Measurements from ENCODE around the gene ORC4. TPM values are rescaled to one million over a fixed set of nuclear protein-coding genes. Genes with fewer than 3 reads are reported as not detected.
A peak's percentile ranks its signal among the peaks of the same experiment; 100 is the strongest.

ORC4 gene
- total and polyA plus RNA-seq, 5 donors from 2014 or later: 33.2 to 49.7 (median 46.7) TPM

DNA sequence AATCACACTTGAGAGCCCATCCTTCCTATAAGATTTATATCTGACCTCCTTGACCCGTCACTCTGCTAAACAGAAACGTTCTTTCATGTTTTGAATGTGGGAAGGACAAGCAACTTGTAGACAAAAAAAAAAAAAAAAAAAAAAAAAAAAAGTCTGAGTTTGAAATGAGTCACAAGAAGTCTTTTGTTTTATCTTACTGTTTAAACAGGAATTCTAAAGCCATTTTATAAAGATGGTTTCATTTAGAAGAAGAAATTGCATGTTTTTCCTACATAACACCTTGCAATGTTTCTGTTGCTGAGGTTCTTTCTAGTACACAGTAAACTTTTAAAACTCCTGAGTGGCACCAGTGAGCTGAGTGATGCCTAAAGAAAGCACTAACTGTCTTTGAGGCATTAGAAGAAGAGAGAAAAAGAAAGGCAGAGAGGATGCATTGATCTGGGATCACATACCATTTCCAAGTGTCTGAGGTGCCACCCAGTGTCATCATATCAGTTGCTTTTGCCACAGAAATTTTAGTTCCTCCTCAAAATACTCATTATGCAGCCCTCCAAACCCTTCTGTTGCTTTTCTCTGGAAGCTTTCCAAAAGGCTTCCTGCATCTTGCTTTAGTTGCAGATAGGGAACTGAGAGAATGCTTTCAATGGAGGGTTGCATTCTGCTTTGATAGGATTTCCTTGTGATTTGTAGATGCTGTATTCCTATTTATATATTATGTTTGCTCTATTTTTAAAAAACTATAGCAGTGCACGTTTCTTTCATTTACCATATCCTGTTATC is 106.6 kb downstream of the ORC4 start:
- Histone ChIP-seq H3K36me3 (ENCODE audit: control insufficient read depth, insufficient read depth, low read length) (no peaks in the 10 kb centered on the region), H3K9me3 (ENCODE audit: control insufficient read depth in 2 of 2, low read length in 2 of 2) (no peaks in the 10 kb centered on the region), H3K27ac (ENCODE audit: insufficient read depth, low read length, poor library complexity, severe bottlenecking) (no peak overlapping the region), H3K4me1 (ENCODE audit: control insufficient read depth, insufficient read depth, low read length, poor library complexity, severe bottlenecking) (no peaks in the 10 kb centered on the region), H3K27me3 (ENCODE audit: control insufficient read depth, insufficient read depth, low read length) (no peaks in the 10 kb centered on the region), H3K4me3 (ENCODE audit: low read depth, low read length) (no peak overlapping the region)
- Mint-ChIP-seq H3K4me3 (no peak overlapping the region), H3K27ac (no peak overlapping the region), H3K27me3 (peaks cover 4% of the 10 kb centered on the region), H3K4me1 (no peaks in the 10 kb centered on the region), H3K9me3 (no peaks in the 10 kb centered on the region), H3K36me3 (peaks cover 4% of the 10 kb centered on the region)
- no peak for DNase-seq
- no peak for ATAC-seq (ENCODE audit: low read depth in 2 of 2)

DNA sequence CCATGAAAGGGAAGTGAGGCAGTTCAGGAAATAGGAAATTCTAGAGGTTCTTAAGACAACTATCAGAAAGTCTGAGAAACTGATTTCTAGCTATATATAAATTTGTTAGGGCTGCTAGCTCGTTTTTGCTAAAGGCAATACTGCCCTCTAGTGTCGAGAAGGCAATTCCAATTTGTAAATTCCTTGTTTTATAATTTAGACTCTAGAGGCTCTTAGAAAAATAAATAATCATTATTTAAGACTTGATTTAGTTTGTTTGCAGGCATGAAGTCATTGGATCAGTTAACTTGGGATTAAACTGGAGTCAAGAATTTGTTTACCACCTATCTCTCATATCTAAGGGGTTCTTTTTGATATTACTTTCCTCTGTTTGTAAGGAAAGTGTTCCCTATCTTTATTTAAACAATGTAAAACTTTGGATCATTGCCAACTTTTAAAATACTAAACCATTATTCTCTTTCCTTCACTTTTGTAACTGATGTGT is 109.5 kb downstream of the ORC4 start:
- DNase-seq (peak; percentile 9 to 69 (median 58)), ATAC-seq (ENCODE audit: low read depth in 2 of 2) (no peak)
- no peak overlapping the region for H3K4me3 ChIP-seq (ENCODE audit: low read depth, low read length)
- no peaks in the 10 kb centered on the region for H3K36me3 ChIP-seq (ENCODE audit: control insufficient read depth, insufficient read depth, low read length)
- no peaks in the 10 kb centered on the region for H3K4me1 ChIP-seq (ENCODE audit: control insufficient read depth, insufficient read depth, low read length, poor library complexity, severe bottlenecking)
- Mint-ChIP-seq H3K4me1 (no peaks in the 10 kb centered on the region), H3K4me3 (no peak overlapping the region), H3K27ac (no peak overlapping the region), H3K36me3 (no peaks in the 10 kb centered on the region), H3K9me3 (no peaks in the 10 kb centered on the region), H3K27me3 (peaks cover 4% of the 10 kb centered on the region)
- no peak overlapping the region for H3K27ac ChIP-seq (ENCODE audit: insufficient read depth, low read length, poor library complexity, severe bottlenecking)
- no peaks in the 10 kb centered on the region for H3K27me3 ChIP-seq (ENCODE audit: control insufficient read depth, insufficient read depth, low read length)
- H3K9me3 ChIP-seq (ENCODE audit: control insufficient read depth in 2 of 2, low read length in 2 of 2): no peaks in the 10 kb centered on the region

DNA sequence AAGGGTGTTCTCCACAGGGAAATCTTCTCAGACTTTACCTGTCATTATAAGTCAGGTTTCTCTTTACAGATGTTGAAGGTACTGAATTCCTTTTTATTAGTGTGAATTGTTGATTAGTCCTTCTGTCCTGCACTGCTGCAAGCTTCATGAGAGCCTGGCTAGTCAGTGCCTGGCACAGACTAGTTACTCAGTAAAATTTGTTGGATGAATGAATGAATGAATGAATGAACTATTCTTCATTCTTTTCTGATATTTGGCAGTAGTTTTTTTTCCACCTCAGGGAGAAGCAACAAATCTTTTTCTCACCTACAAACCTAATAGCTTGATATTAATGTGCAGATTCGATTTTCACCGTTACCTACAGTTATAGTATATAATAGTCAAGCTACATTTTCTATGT is 111.4 kb downstream of the ORC4 start:
- no peaks in the 10 kb centered on the region for H3K27me3 Mint-ChIP-seq
- no peak for ATAC-seq (ENCODE audit: low read depth in 2 of 2)
- no peaks in the 10 kb centered on the region for H3K9me3 Mint-ChIP-seq

DNA sequence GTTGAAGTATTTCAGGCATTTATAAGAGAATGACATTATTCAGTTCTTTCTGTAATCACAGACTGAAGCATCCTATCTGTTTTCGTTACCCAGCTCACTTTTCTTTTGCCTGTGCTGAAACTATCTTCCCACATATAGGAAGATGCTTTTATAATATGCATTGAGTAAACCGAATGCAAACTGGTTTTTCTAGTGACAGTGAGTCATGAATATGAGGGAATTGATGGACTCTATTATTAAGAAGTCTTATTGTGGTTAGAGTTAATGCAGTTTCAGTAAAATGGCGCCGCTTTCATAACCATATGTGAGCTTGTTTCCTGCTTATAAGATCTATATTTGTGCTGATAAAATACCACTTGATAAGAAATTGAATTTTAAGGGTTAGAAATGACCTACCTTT is 116.5 kb downstream of the ORC4 start:
- no peaks in the 10 kb centered on the region for H3K27me3 ChIP-seq (ENCODE audit: control insufficient read depth, insufficient read depth, low read length)
- Mint-ChIP-seq H3K36me3 (no peaks in the 10 kb centered on the region), H3K4me1 (no peaks in the 10 kb centered on the region), H3K27ac (no peak overlapping the region), H3K9me3 (no peaks in the 10 kb centered on the region), H3K27me3 (peaks cover 6% of the 10 kb centered on the region), H3K4me3 (no peak overlapping the region)
- no peaks in the 10 kb centered on the region for H3K36me3 ChIP-seq (ENCODE audit: control insufficient read depth, insufficient read depth, low read length)
- H3K27ac ChIP-seq (ENCODE audit: insufficient read depth, low read length, poor library complexity, severe bottlenecking): no peak overlapping the region
- H3K4me3 ChIP-seq (ENCODE audit: low read depth, low read length): no peak overlapping the region
- ATAC-seq (ENCODE audit: low read depth in 2 of 2): no peak
- DNase-seq: no peak
- H3K4me1 ChIP-seq (ENCODE audit: control insufficient read depth, insufficient read depth, low read length, poor library complexity, severe bottlenecking): no peaks in the 10 kb centered on the region
- no peaks in the 10 kb centered on the region for H3K9me3 ChIP-seq (ENCODE audit: control insufficient read depth in 2 of 2, low read length in 2 of 2)

More for the DNA sequence above, 111.4 kb downstream of the ORC4 start:
- no peaks in the 10 kb centered on the region for H3K9me3 ChIP-seq (ENCODE audit: control insufficient read depth in 2 of 2, low read length in 2 of 2)
- H3K4me1 ChIP-seq (ENCODE audit: control insufficient read depth, insufficient read depth, low read length, poor library complexity, severe bottlenecking): no peaks in the 10 kb centered on the region
- no peaks in the 10 kb centered on the region for H3K36me3 Mint-ChIP-seq
- H3K36me3 ChIP-seq (ENCODE audit: control insufficient read depth, insufficient read depth, low read length): no peaks in the 10 kb centered on the region
- no peak overlapping the region for H3K27ac ChIP-seq (ENCODE audit: insufficient read depth, low read length, poor library complexity, severe bottlenecking)
- H3K4me3 ChIP-seq (ENCODE audit: low read depth, low read length): no peak overlapping the region
- DNase-seq: no peak
- no peaks in the 10 kb centered on the region for H3K27me3 ChIP-seq (ENCODE audit: control insufficient read depth, insufficient read depth, low read length)
- no peak overlapping the region for H3K27ac Mint-ChIP-seq
- no peaks in the 10 kb centered on the region for H3K4me1 Mint-ChIP-seq
- H3K4me3 Mint-ChIP-seq: no peak overlapping the region

DNA sequence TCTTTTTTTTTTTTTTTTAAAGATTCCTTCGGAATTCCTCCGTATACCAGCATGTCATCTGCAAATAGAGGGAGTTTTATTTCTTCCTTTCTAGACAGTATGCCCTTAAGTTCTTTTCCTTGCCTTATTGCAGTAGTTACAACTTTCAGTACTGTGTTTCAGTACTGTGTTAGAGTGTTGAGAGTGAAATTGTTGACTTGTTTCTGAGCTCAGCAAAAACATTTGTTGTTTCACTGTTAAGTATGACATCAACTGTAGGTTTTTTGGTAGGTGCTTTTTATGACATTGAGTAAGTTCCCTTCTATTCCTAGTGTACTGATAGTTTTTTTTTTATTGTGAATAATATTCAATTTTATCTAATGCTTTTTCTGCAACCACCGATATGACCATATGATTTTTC is 131.9 kb downstream of the ORC4 start:
- H3K36me3 Mint-ChIP-seq: no peaks in the 10 kb centered on the region
- peaks cover 5 to 17% (median 9%) of the 10 kb centered on the region in 4 donors for H3K4me1 Mint-ChIP-seq
- Histone ChIP-seq H3K4me1 (ENCODE audit: control insufficient read depth, insufficient read depth, low read length, poor library complexity, severe bottlenecking) (no peaks in the 10 kb centered on the region), H3K9me3 (ENCODE audit: control insufficient read depth in 2 of 2, low read length in 2 of 2) (no peaks in the 10 kb centered on the region), H3K27me3 (ENCODE audit: control insufficient read depth, insufficient read depth, low read length) (no peaks in the 10 kb centered on the region), H3K36me3 (ENCODE audit: control insufficient read depth, insufficient read depth, low read length) (no peaks in the 10 kb centered on the region), H3K27ac (ENCODE audit: insufficient read depth, low read length, poor library complexity, severe bottlenecking) (no peak overlapping the region), H3K4me3 (ENCODE audit: low read depth, low read length) (no peak overlapping the region)
- DNase-seq: no peak
- no peak for ATAC-seq (ENCODE audit: low read depth in 2 of 2)
- H3K27me3 Mint-ChIP-seq: peaks cover 4% of the 10 kb centered on the region
- H3K9me3 Mint-ChIP-seq: peaks cover 0 to 1% (median 0%) of the 10 kb centered on the region in 7 donors
- H3K27ac Mint-ChIP-seq: no peak overlapping the region
- no peak overlapping the region for H3K4me3 Mint-ChIP-seq

DNA sequence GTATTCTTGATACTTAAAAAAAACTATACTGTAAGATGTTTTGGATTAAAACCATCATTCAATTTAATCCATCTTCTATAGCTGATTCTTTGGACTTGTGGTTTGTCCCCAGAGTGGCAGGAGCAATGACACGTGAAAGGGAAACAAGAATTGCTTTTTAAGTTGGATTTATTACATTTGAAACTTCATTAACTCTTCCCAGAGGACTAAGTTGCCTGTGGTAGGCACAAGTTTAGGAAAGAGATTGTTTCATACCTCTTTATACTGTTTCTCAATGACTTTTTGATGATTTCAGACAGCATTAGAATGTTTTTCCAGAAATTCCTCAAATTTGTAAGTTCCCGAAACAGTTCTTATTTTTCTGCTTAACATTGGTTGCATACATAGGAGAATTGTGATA is 134.4 kb downstream of the ORC4 start:
- Histone ChIP-seq H3K27me3 (ENCODE audit: control insufficient read depth, insufficient read depth, low read length) (no peaks in the 10 kb centered on the region), H3K36me3 (ENCODE audit: control insufficient read depth, insufficient read depth, low read length) (no peaks in the 10 kb centered on the region), H3K4me3 (ENCODE audit: low read depth, low read length) (no peak overlapping the region), H3K4me1 (ENCODE audit: control insufficient read depth, insufficient read depth, low read length, poor library complexity, severe bottlenecking) (no peaks in the 10 kb centered on the region), H3K9me3 (ENCODE audit: control insufficient read depth in 2 of 2, low read length in 2 of 2) (no peaks in the 10 kb centered on the region), H3K27ac (ENCODE audit: insufficient read depth, low read length, poor library complexity, severe bottlenecking) (no peak overlapping the region)
- H3K9me3 Mint-ChIP-seq: peaks cover 0 to 1% (median 0%) of the 10 kb centered on the region in 7 donors
- no peak overlapping the region for H3K4me3 Mint-ChIP-seq
- H3K27me3 Mint-ChIP-seq: peaks cover 4% of the 10 kb centered on the region
- DNase-seq (no peak), ATAC-seq (ENCODE audit: low read depth in 2 of 2) (no peak)
- no peaks in the 10 kb centered on the region for H3K36me3 Mint-ChIP-seq
- no peak overlapping the region for H3K27ac Mint-ChIP-seq
- H3K4me1 Mint-ChIP-seq: peaks cover 5 to 17% (median 11%) of the 10 kb centered on the region in 4 donors

DNA sequence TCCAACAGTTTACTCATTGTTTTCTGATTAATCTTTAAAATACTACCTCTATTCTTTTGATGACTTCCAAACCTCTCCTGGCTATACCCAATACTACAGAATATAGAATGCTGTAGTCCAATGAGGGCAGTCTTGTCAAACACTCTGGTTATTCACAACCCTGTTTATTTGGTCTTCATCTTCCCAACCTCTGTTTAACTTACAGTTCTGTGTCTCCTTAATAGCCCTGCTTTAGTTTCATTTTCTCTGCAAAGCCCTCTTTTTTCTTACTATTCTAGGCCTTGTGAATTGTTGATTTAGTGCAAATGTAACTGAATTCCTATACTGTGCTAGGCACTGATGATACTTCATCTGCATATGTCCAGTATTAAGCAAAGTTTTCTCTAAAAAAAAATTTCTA is 135.7 kb downstream of the ORC4 start:
- H3K4me1 Mint-ChIP-seq: peaks cover 5 to 18% (median 13%) of the 10 kb centered on the region in 4 donors
- H3K4me3 Mint-ChIP-seq: no peak overlapping the region

DNA sequence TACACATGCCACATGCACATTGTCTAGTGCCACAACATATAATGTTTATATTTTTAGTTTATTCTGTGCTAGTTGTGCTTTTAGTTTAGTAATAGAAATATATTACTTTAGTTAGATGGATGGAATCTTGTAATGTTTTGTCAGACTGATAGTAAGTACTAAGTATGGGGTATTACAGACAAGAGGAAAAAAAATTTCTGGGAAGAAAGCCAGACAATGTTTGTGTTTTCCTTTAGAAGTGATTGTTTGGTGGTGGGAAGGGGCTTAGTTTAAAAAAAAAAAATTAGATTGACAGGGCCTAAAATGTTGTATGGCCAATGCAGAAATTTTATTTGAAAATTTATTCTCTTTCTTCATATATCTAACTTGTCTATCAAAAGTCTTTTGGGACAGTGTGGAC is 137.9 kb downstream of the ORC4 start:
- no peaks in the 10 kb centered on the region for H3K9me3 ChIP-seq (ENCODE audit: control insufficient read depth in 2 of 2, low read length in 2 of 2)
- no peak overlapping the region for H3K27ac Mint-ChIP-seq
- no peaks in the 10 kb centered on the region for H3K27me3 ChIP-seq (ENCODE audit: control insufficient read depth, insufficient read depth, low read length)
- DNase-seq (no peak), ATAC-seq (ENCODE audit: low read depth in 2 of 2) (no peak)
- H3K4me3 Mint-ChIP-seq: no peak overlapping the region
- H3K9me3 Mint-ChIP-seq: peaks cover 0 to 1% (median 0%) of the 10 kb centered on the region in 7 donors
- peaks cover 9 to 18% (median 13%) of the 10 kb centered on the region in 4 donors for H3K4me1 Mint-ChIP-seq
- H3K36me3 ChIP-seq (ENCODE audit: control insufficient read depth, insufficient read depth, low read length): no peaks in the 10 kb centered on the region
- H3K36me3 Mint-ChIP-seq: no peaks in the 10 kb centered on the region
- H3K27ac ChIP-seq (ENCODE audit: insufficient read depth, low read length, poor library complexity, severe bottlenecking): no peak overlapping the region
- H3K27me3 Mint-ChIP-seq: peaks cover 4% of the 10 kb centered on the region
- H3K4me3 ChIP-seq (ENCODE audit: low read depth, low read length): no peak overlapping the region
- no peaks in the 10 kb centered on the region for H3K4me1 ChIP-seq (ENCODE audit: control insufficient read depth, insufficient read depth, low read length, poor library complexity, severe bottlenecking)

More for the DNA sequence above, 135.7 kb downstream of the ORC4 start:
- Histone ChIP-seq H3K4me1 (ENCODE audit: control insufficient read depth, insufficient read depth, low read length, poor library complexity, severe bottlenecking) (no peaks in the 10 kb centered on the region), H3K27me3 (ENCODE audit: control insufficient read depth, insufficient read depth, low read length) (no peaks in the 10 kb centered on the region), H3K4me3 (ENCODE audit: low read depth, low read length) (no peak overlapping the region), H3K36me3 (ENCODE audit: control insufficient read depth, insufficient read depth, low read length) (no peaks in the 10 kb centered on the region), H3K27ac (ENCODE audit: insufficient read depth, low read length, poor library complexity, severe bottlenecking) (no peak overlapping the region), H3K9me3 (ENCODE audit: control insufficient read depth in 2 of 2, low read length in 2 of 2) (no peaks in the 10 kb centered on the region)
- H3K9me3 Mint-ChIP-seq: peaks cover 0 to 1% (median 0%) of the 10 kb centered on the region in 7 donors
- DNase-seq (no peak), ATAC-seq (ENCODE audit: low read depth in 2 of 2) (no peak)
- H3K36me3 Mint-ChIP-seq: no peaks in the 10 kb centered on the region
- no peak overlapping the region for H3K27ac Mint-ChIP-seq
- H3K27me3 Mint-ChIP-seq: peaks cover 4% of the 10 kb centered on the region

All from CD4-positive, CD25-positive, alpha-beta regulatory T cell (primary cell).